AG04450 (cell line): Measurements from ENCODE around the gene KDM3B. TPM values are rescaled to one million over a fixed set of nuclear protein-coding genes. Genes with fewer than 3 reads are reported as not detected.

Experiments
- CTCF ChIA-PET: fragments of 300-600, 350-600 bp; formaldehyde crosslinking; extraction: SDS; loops from one replicate; lab custom pipeline; 2022; ENCODE audit warnings: antibody characterized with exemption, inconsistent platforms; lab: Charles Lee
- POLR2A ChIA-PET: fragments of 350-600 bp; formaldehyde crosslinking; extraction: SDS; loops from one replicate; lab custom pipeline; 2021; ENCODE audit warnings: antibody characterized with exemption, inconsistent platforms; lab: Yijun Ruan, JAX
- DNase-seq: peaks from one replicate; pipeline ENCODE4 v3.0.0-alpha.2; 2011; ENCODE audit warnings: low read depth, low spot score
- H3K27ac ChIP-seq: one replicate; pipeline ENCODE4 v1.5.1; 2012; ENCODE audit warnings: low read depth, low read length, control low read depth
- H3K27me3 ChIP-seq: one replicate; pipeline ENCODE4 v1.6.0; 2012; ENCODE audit warnings: low read length; ENCODE audit not compliant: control insufficient read depth, insufficient read depth
- H3K4me3 ChIP-seq: 2 replicates; pipeline ENCODE4 v1.5.1; 2011; ENCODE audit warnings: mild to moderate bottlenecking, low read depth, low read length, control low read depth
- H3K9me3 ChIP-seq: 2 replicates; pipeline ENCODE4 v1.5.1; 2012; ENCODE audit warnings: low read length; ENCODE audit not compliant: control insufficient read depth, insufficient read depth
- CTCF ChIP-seq: IDR thresholded peaks from 2 replicates; pipeline ENCODE4 v1.5.1; 2011; ENCODE audit warnings: low read depth, low read length, control low read depth, inconsistent platforms
- polyA plus RNA-seq: library from polyadenylated mRNA; depleted of rRNA; stranded (reverse); fragments of >200 nt; gene quantifications from 2 replicates; pipeline ENCODE4 v1.2.3, GENCODE V29; 2011

Gene KDM3B
- polyA plus RNA-seq, 1 experiment: 32.7 TPM

GRCh38 chr5:138351056-138351455 lies 1.4 kb upstream of the KDM3B start:
- no peak overlapping the region for H3K27ac ChIP-seq
- peak; percentile 41 for DNase-seq
- H3K4me3 ChIP-seq: no peak overlapping the region
- CTCF ChIA-PET: interaction anchor here (1.0 to 4.8 kb wide), 10 partner anchors 11 to 315 kb away, joined by 3 to 169 read pairs (median 18); partner anchors contain the start of genes CDC23, CDC25C and FAM53C
- TF ChIP-seq CTCF: no peak
- H3K27me3 ChIP-seq: no peaks in the 10 kb centered on the region
- POLR2A ChIA-PET: interaction anchor here (5.9 kb wide), 1 partner anchor 13 kb away, joined by 88 read pairs; the partner anchor contains the start of gene FAM53C
- H3K9me3 ChIP-seq: peaks cover 6% of the 10 kb centered on the region

DNA sequence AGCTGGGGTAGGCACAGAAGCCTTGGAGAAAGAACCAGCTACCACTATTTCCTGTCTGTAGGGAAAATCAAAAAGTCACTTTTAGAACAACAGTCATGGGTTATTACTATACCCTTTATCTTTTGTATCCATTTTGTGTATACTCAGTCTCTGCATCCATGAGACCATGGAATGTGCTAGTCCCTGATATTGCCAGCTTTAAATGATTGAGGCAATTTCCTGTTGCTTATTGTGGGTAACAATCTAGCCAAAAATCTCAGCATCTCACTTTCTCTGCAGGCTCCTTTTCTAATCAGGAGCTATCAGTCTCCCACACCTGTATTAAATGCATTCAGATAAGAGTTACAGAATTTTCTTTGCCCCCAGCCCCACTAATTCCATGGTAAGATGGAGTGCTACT lies 968 bp upstream of the KDM3B start:
- no peak for TF ChIP-seq CTCF
- Histone ChIP-seq H3K27ac (no peak overlapping the region), H3K4me3 (no peak overlapping the region), H3K9me3 (peaks cover 6% of the 10 kb centered on the region), H3K27me3 (no peaks in the 10 kb centered on the region)
- CTCF ChIA-PET: interaction anchor here (0.5 to 4.8 kb wide), 39 partner anchors 10 to 600 kb away, joined by 3 to 169 read pairs (median 5); partner anchors contain the start of genes BRD8, CDC23, CDC25C and EGR1
- POLR2A ChIA-PET: interaction anchor here (5.9 kb wide), 1 partner anchor 13 kb away, joined by 88 read pairs; the partner anchor contains the start of gene FAM53C
- DNase-seq: no peak

- H3K27ac ChIP-seq: peak overlapping the region; percentile 85
- no peak for TF ChIP-seq CTCF
- ChIA-PET CTCF (interaction anchor here (0.6 to 4.8 kb wide), 39 partner anchors 8 to 941 kb away, joined by 3 to 169 read pairs (median 6); partner anchors contain the start of genes BRD8, CDC23, CDC25C and EGR1), POLR2A (interaction anchor here (0.5 to 5.9 kb wide), 7 partner anchors 14 to 1973 kb away, joined by 3 to 88 read pairs (median 4); partner anchors contain the start of genes CDC25C, ETF1 and FAM53C)
- H3K27me3 ChIP-seq: no peaks in the 10 kb centered on the region
- peaks cover 6% of the 10 kb centered on the region for H3K9me3 ChIP-seq
- DNase-seq: no peak
- H3K4me3 ChIP-seq: peak overlapping the region; percentile 81
Measured at GRCh38 chr5:138352722-138353559, 456 bp downstream of the KDM3B start.

DNA sequence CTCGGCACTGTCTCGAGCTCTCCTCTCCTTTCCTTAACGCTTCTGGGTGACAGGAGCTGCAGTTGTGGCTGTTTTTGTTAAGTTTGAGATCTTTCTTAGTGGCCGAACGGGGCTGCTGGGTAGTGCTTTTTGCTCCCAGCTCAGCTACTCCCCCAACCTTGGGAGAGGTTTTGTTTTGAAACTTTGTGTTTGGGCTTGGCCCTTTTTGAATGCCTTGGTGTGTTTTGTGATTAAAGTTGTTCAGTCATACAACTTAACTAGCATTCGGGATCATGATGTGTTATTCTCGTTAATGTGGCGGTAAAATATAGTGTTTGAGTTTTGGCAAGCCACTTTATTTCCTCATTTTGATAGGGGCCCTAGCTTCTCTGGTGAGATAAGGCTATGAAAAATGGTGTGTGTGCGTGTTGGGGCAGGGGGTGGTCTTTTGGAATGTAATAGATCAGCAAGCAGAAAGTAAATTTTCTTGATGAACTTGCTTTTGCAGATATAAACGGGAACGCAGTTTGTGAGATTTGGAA lies 1.1 kb downstream of the KDM3B start:
- ChIA-PET CTCF (interaction anchor here (0.6 to 4.8 kb wide), 21 partner anchors 8 to 940 kb away, joined by 3 to 169 read pairs (median 8); partner anchors contain the start of genes BRD8, CDC23, CDC25C and FAM53C), POLR2A (interaction anchor here (0.9 to 5.9 kb wide), 4 partner anchors 11 to 189 kb away, joined by 4 to 88 read pairs (median 10); partner anchors contain the start of genes CDC25C, ETF1 and FAM53C)
- H3K27me3 ChIP-seq: no peaks in the 10 kb centered on the region
- no peak for TF ChIP-seq CTCF
- no peak for DNase-seq
- peak overlapping the region; percentile 85 for H3K27ac ChIP-seq
- peak overlapping the region; percentile 81 for H3K4me3 ChIP-seq
- H3K9me3 ChIP-seq: peaks cover 6% of the 10 kb centered on the region
